Ovary (tissue), 3 donors: ENCODE measurements around the gene NMT1.

Source experiments
- EP300 ChIP-seq: sonication (generic); formaldehyde crosslinking; IDR thresholded peaks from one replicate; pipeline ENCODE4 v1.6.1; 2017; ENCODE audit warnings: antibody characterized with exemption
- TF ChIP-seq, protein P1 (sequence below), 3 donors: fragments of 450-650 bp in 2 of 3; fragments of 200-600 bp in 1 of 3; IDR thresholded peaks; one replicate each; pipeline versions ENCODE4 v1.5.1 to v1.8.0; 2016 to 2022; ENCODE audit warnings: antibody characterized with exemption in 3 of 3, mild to moderate bottlenecking in 1 of 3
- donor health status: DM: no; HTN: no; CAD: no.

GRCh38 chr17:45104029-45104428 lies 42.9 kb downstream of the NMT1 start:
- TF ChIP-seq, protein P1, sequence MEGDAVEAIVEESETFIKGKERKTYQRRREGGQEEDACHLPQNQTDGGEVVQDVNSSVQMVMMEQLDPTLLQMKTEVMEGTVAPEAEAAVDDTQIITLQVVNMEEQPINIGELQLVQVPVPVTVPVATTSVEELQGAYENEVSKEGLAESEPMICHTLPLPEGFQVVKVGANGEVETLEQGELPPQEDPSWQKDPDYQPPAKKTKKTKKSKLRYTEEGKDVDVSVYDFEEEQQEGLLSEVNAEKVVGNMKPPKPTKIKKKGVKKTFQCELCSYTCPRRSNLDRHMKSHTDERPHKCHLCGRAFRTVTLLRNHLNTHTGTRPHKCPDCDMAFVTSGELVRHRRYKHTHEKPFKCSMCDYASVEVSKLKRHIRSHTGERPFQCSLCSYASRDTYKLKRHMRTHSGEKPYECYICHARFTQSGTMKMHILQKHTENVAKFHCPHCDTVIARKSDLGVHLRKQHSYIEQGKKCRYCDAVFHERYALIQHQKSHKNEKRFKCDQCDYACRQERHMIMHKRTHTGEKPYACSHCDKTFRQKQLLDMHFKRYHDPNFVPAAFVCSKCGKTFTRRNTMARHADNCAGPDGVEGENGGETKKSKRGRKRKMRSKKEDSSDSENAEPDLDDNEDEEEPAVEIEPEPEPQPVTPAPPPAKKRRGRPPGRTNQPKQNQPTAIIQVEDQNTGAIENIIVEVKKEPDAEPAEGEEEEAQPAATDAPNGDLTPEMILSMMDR (IDR thresholded peaks at IDR 0.05) = no peak
- TF ChIP-seq EP300 = no peak
